PC-9 (cell line): ENCODE data around the gene HEPHL1.

Experiments
- EZH2 ChIP-seq: fragments of 200-600 bp; sonication (generic); IDR thresholded peaks from 2 replicates; pipeline ENCODE4 v1.8.0; 2017; ENCODE audit warnings: antibody characterized with exemption, low read depth
- TF ChIP-seq, protein P1 (sequence below): fragments of 200-600 bp; sonication (generic); conservative IDR thresholded peaks from 2 replicates; pipeline ENCODE4 v1.6.1; 2017; ENCODE audit warnings: mixed run types, antibody characterized with exemption, mild to moderate bottlenecking, moderate library complexity

DNA sequence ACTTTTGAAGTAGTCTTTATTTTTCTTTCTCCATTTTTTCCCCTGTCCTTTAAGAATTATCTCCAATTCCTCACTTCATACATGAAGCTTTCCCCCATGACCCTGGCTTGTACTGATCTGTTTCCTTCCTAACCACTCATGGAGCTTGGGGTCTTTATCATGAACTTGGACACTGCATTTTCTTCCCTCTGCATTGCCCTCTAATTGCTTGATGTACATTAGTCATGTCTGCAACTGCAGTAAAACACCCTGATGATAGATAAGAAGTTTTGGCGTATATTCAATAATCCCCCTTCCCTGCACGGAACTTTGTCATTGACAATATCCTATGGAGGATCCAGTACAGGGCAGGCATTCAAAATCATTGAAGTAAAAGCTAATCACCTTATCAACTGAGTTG lies 3.4 kb downstream of the HEPHL1 start:
- TF ChIP-seq, protein P1, sequence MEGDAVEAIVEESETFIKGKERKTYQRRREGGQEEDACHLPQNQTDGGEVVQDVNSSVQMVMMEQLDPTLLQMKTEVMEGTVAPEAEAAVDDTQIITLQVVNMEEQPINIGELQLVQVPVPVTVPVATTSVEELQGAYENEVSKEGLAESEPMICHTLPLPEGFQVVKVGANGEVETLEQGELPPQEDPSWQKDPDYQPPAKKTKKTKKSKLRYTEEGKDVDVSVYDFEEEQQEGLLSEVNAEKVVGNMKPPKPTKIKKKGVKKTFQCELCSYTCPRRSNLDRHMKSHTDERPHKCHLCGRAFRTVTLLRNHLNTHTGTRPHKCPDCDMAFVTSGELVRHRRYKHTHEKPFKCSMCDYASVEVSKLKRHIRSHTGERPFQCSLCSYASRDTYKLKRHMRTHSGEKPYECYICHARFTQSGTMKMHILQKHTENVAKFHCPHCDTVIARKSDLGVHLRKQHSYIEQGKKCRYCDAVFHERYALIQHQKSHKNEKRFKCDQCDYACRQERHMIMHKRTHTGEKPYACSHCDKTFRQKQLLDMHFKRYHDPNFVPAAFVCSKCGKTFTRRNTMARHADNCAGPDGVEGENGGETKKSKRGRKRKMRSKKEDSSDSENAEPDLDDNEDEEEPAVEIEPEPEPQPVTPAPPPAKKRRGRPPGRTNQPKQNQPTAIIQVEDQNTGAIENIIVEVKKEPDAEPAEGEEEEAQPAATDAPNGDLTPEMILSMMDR: no peak
- no peak for TF ChIP-seq EZH2
